Esophagus mucosa (tissue), 1 donor: ENCODE results near the gene BCLAF3. TPM values are rescaled to one million over a fixed set of nuclear protein-coding genes. Genes with fewer than 3 reads are reported as not detected.

Experiments
- ATAC-seq: fragments of 200-7000 bp; cut with Tn5 transposase; one replicate; pipeline ENCODE4 v1.9.1; 2020
- total RNA-seq: library from RNA; stranded (reverse); gene quantifications from one replicate; pipeline ENCODE4 v1.2.4, GENCODE V29; 2023
- donor health status: DM: yes; HTN: yes; CAD: no.

BCLAF3 gene
- total RNA-seq, 1 donor from 2014 or later: 5.2 TPM

GRCh38 chrX:19966056-19966455 lies 24.8 kb downstream of the BCLAF3 start:
- ATAC-seq: no peak

DNA sequence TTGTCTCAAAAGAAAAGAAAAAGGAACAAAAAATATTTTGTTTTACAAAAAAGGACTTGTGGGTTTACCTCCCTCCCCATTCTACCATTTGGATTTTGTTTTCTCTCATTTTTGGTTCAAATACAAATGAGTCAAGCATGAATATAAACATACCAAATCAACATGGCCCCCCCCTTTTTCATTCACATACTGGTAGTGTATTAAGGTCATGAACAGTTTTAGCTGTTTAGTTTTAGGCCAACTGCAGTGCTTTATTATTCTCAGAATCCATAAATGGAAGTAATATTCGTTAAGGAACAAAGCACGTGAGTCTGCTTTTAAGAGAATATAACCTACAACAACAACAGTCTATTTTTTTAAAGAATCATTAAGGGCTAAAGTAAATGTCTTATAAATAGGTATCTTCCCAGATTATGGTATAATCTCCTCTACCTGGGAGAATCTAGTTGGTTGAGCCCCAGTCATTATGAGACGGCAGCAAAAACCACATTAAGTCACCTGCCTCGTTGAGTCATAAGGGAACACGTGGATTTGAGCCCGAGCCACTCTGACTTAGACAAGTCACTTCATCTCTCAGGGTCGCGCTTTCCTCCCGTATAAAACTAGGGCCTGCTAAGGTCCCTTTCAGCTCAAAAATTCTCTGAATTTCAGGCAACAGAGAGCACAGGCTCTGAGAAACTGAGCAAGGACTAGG lies 26.7 kb downstream of the BCLAF3 start:
- peak; percentile 32 for ATAC-seq

DNA sequence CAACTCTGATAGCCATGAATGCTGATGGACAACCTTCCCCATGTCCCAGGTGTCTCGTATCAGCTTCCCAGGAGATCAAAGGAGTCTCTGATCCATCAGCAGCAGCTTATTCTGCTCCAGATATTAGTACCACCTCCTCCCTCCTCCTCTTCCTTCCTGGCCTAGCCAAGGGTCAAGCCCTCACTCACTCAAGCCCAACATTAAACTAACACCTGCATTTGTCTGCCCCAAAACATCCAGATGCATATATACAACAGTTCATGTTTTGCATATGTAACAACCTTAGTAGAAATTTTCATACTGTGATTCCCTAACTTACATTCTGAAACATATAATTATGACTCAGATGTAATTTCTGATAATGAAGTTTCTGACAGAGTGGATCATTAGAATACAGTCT lies 29.9 kb downstream of the BCLAF3 start:
- no peak for ATAC-seq

GRCh38 chrX:19958552-19959486 lies 32.0 kb downstream of the BCLAF3 start:
- no peak for ATAC-seq

- no peak for ATAC-seq
These were observed 33.9 kb downstream of the BCLAF3 start for GRCh38 chrX:19956923-19957322.

- ATAC-seq: no peak
These were observed 34.6 kb downstream of the BCLAF3 start for GRCh38 chrX:19956306-19956705.

- no peak for ATAC-seq
These were observed 35.6 kb downstream of the BCLAF3 start for GRCh38 chrX:19955306-19955705.

GRCh38 chrX:19954335-19955096 lies 36.3 kb downstream of the BCLAF3 start:
- ATAC-seq: no peak

- ATAC-seq: no peak
These were observed 37.7 kb downstream of the BCLAF3 start for GRCh38 chrX:19953145-19953544.

GRCh38 chrX:19949340-19949739 lies 41.5 kb downstream of the BCLAF3 start:
- ATAC-seq: no peak

DNA sequence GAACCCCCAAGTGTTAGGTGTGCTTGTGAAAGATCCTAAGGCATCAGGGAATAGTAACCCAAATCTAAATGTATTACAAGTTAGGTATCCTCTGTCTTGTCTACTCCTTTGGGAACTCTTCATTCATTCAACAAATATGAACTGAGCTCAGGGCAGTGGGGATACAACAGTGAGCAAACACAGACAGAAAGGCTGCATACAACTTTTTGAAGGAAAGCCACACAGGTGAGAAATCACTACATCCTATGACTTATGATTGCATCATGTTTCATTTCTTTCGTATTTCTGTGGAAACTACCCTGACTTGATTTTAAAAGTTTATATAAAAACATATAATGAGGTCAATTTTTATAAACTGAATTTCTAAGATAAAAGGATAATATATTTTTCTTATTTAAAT lies 43.2 kb downstream of the BCLAF3 start:
- no peak for ATAC-seq

Other genes starting within 250 kb of the BCLAF3 start
- gene SH3KBP1, start 103.5 kb downstream of the BCLAF3 start, total RNA-seq: 3.1 TPM
- 0.56 TPM for gene MAP7D2, start 125.8 kb upstream of the BCLAF3 start, total RNA-seq
- gene EIF1AX, start 150.8 kb upstream of the BCLAF3 start, total RNA-seq: 81.6 TPM